Pancreas (tissue), 10 donors: Measurements from ENCODE around the gene NCF2. TPM values are rescaled to one million over a fixed set of nuclear protein-coding genes. Genes with fewer than 3 reads are reported as not detected.
"Not testable (repeated sequence)": the region's sequence is repeated elsewhere in the genome, so short reads cannot be mapped to it uniquely, and the experiment has no call there.

Experiments used
- ATAC-seq, 4 donors: fragments of 200-7000 bp; cut with Tn5 transposase; one replicate each; pipeline versions ENCODE4 v1.8.0 to v1.9.1; 2020; ENCODE audit warnings: mild to moderate bottlenecking in 4 of 4, moderate library complexity in 4 of 4
- DNase-seq, 6 donors: peaks; one replicate each; pipeline ENCODE4 v3.0.0-alpha.2; 2020
- FAIRE-seq: peaks from 2 replicates; lab custom pipeline; 2012; peaks lifted over from hg19 to GRCh38; lab: Jason Lieb, UNC
- H3K27ac ChIP-seq, 4 donors: fragments of 200-600 bp; sonication (generic); 1 replicate in 3 of 4; 2 replicates in 1 of 4; pipeline versions ENCODE4 v1.5.0 to v1.8.0; 2020
- H3K27me3 ChIP-seq, 4 donors: fragments of 200-600 bp; one replicate each; pipeline ENCODE4 v1.8.0; 2021
- H3K36me3 ChIP-seq, 3 donors: fragments of 200-600 bp; sonication (generic) in 1 of 3; one replicate each; pipeline versions ENCODE4 v1.5.0 to v1.8.0; 2020 to 2021
- H3K4me1 ChIP-seq, 3 donors: fragments of 200-600 bp; one replicate each; pipeline ENCODE4 v1.8.0; 2021
- H3K4me3 ChIP-seq, 4 donors: fragments of 200-600 bp; sonication (generic) in 2 of 4; one replicate each; pipeline versions ENCODE4 v1.5.0 to v1.8.0; 2020 to 2021
- H3K9me3 ChIP-seq, 4 donors: fragments of 200-600 bp; one replicate each; pipeline ENCODE4 v1.8.0; 2021
- CTCF ChIP-seq, 4 donors: fragments of 200-600 bp; sonication (generic) in 3 of 4; IDR thresholded peaks; one replicate each; pipeline versions ENCODE4 v1.5.0 to v1.8.0; 2021; ENCODE audit warnings: antibody characterized with exemption in 4 of 4
- WGBS, 2 donors: extraction: QIAGEN DNeasy Blood & Tissue Kit; methylation state at CpG; one replicate each; pipeline ENCODE4 v1.1.7; 2013; 5-methylcytosine and 5-hydroxymethylcytosine counted together
- intact Hi-C, 3 donors: fragments of 100-400 bp; cut with DNase I; formaldehyde crosslinking; loops; one replicate each; pipeline versions ENCODE4 v1.11.1 to v1.14.2; 2022
- polyA plus RNA-seq, 2 donors: library from polyadenylated mRNA; stranded (reverse); fragments of 200-250 nt; gene quantifications; one replicate each; pipeline ENCODE4 v1.2.3, GENCODE V29; 2013
- total RNA-seq, 6 donors: library from RNA; stranded (reverse); fragmentation: NEBNext Ultra II Directional in 4 of 6; extraction: Animal tissue kit (Norgen Biotek cat#: 25700) in 4 of 6; gene quantifications; one replicate each; pipeline versions ENCODE4 v1.2.1 to v1.2.4, GENCODE V29; 2021 to 2023
- donor health status: healthy with polysubstance abuse.
- donor health status: DM: no; HTN: no; CAD: no; lungs with moderate emphysema.
- donor health status: DM: no; HTN: no; CAD: no.
- donor health status: control.
- donor health status: control.
- donor health status: Bipolar disorder and iron deficiency.
- donor health status: DM: yes; HTN: yes; CAD: no.
- donor health status: DM: no; HTN: no; CAD: no.
- donor health status: DM: no; HTN: no; CAD: no.
- donor health status: DM: yes; HTN: yes; CAD: no.

The NCF2 gene
- total and polyA plus RNA-seq, 8 donors, result 0.65 to 24.5 (median 2.1) TPM

- Histone ChIP-seq H3K4me3 (peak overlapping the region in 2 of 4 donors; percentile 79 to 82), H3K9me3 (no peaks in the 10 kb centered on the region), H3K36me3 (peaks cover 0 to 9% (median 5%) of the 10 kb centered on the region in 3 donors), H3K27me3 (no peaks in the 10 kb centered on the region), H3K27ac (peak overlapping the region in 1 of 4 donors; percentile 89), H3K4me1 (peaks cover 9 to 35% (median 16%) of the 10 kb centered on the region in 3 donors)
- ATAC-seq (no peak), DNase-seq (no peak), FAIRE-seq (no peak)
- intact Hi-C loops, result no loop called here
- no peak for TF ChIP-seq CTCF (IDR thresholded peaks at IDR 0.05)
- WGBS, 2 donors, result 7 to 9% methylated on average over 1 of the region's 1 CpG
Measured at GRCh38 chr1:183632964-183633363, 42.7 kb upstream of the NCF2 start.

DNA sequence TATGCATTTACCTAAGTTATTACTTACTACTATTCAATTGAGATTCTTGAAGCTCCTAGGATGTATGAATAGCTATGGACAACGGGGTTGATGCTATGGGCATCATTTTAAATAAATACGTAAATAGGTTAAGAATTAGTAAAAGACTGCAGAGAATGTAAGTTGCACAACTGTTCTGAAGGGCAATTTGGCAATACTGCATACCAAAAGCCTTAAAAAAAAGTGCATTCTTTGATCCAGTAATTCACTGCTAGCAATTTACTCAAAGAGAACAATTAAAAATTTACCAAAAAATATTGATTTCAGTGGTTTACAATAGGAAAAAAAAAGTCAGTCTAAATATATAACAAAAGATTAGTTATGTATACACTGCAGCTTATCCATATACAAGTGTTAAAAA lies 41.9 kb upstream of the NCF2 start:
- WGBS, 2 donors, result 45 to 52% methylated on average over 2 of the region's 2 CpGs
- H3K27ac ChIP-seq, result no peak overlapping the region

GRCh38 chr1:183630748-183631147 lies 40.5 kb upstream of the NCF2 start:
- Histone ChIP-seq H3K36me3 (peaks cover 0 to 9% (median 5%) of the 10 kb centered on the region in 3 donors), H3K4me3 (no peak overlapping the region), H3K27ac (no peak overlapping the region), H3K4me1 (peaks cover 18 to 52% (median 21%) of the 10 kb centered on the region in 3 donors), H3K27me3 (no peaks in the 10 kb centered on the region), H3K9me3 (no peaks in the 10 kb centered on the region)
- intact Hi-C loops, result no loop called here
- no peak for TF ChIP-seq CTCF (IDR thresholded peaks at IDR 0.05)
- DNase-seq, result no peak
- no peak for ATAC-seq
- no peak for FAIRE-seq
- 68 to 70% methylated on average over 2 of the region's 2 CpGs for WGBS, 2 donors

More for the DNA sequence above, 41.9 kb upstream of the NCF2 start:
- no peak for FAIRE-seq
- Histone ChIP-seq H3K4me1 (peaks cover 9 to 38% (median 16%) of the 10 kb centered on the region in 3 donors), H3K4me3 (peak overlapping the region in 2 of 4 donors; percentile 79 to 82), H3K9me3 (no peaks in the 10 kb centered on the region), H3K36me3 (peaks cover 0 to 9% (median 5%) of the 10 kb centered on the region in 3 donors), H3K27me3 (no peaks in the 10 kb centered on the region)
- no peak for TF ChIP-seq CTCF (IDR thresholded peaks at IDR 0.05)
- DNase-seq, result no peak
- ATAC-seq, result no peak
- intact Hi-C loops, result no loop called here

GRCh38 chr1:183628537-183628936 lies 38.3 kb upstream of the NCF2 start:
- intact Hi-C loops, result loop anchor here in 1 of 3 donors (10.0 kb wide), 1 partner anchor 144 kb away; no protein-coding TSS in a partner anchor

DNA sequence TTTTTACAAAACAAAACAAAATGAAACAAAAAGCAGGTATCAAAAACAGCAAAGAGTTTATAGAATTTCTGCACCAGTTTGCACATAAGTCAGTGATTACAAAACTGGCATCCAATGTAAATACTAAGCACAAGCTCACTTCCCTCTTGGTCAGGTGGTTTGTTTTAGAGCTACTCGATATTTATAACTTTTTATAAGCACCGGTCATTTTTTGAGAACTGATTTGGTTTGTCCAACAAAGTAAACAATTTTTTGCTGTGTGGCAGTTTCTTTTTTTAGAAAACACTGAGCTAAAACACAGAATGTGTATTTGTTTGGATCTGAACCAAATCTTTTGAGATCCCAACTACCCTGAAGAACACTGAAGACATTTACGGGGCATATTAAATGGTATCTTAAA lies 36.0 kb upstream of the NCF2 start:
- WGBS, 2 donors, result 3 to 7% methylated on average over 3 of the region's 3 CpGs
- FAIRE-seq, DNase-seq, H3K36me3 ChIP-seq, H3K4me3 ChIP-seq, H3K27me3 ChIP-seq, H3K9me3 ChIP-seq: not testable (repeated sequence)
- H3K27ac ChIP-seq, result peak overlapping the region in 2 of 4 donors; percentile 11 to 38
- intact Hi-C loops, result loop anchor here in 1 of 3 donors (10.0 kb wide), 1 partner anchor 141 kb away; no protein-coding TSS in a partner anchor
- peaks cover 8 to 30% (median 12%) of the 10 kb centered on the region in 3 donors for H3K4me1 ChIP-seq
- peak; percentile 56 to 75 (median 68) for ATAC-seq

More at GRCh38 chr1:183628537-183628936, 38.3 kb upstream of the NCF2 start:
- ATAC-seq (no peak), FAIRE-seq (no peak), DNase-seq (no peak)
- Histone ChIP-seq H3K4me3 (no peak overlapping the region), H3K27me3 (no peaks in the 10 kb centered on the region), H3K27ac (peak overlapping the region in 1 of 4 donors; percentile 29), H3K9me3 (no peaks in the 10 kb centered on the region), H3K36me3 (peaks cover 0 to 9% (median 5%) of the 10 kb centered on the region in 3 donors), H3K4me1 (peaks cover 15 to 46% (median 24%) of the 10 kb centered on the region in 3 donors)
- TF ChIP-seq CTCF (IDR thresholded peaks at IDR 0.05), result no peak
